Measurements from ENCODE around the gene SUSD6. TPM values are rescaled to one million over a fixed set of nuclear protein-coding genes. Genes with fewer than 3 reads are reported as not detected.

The SUSD6 gene
- total RNA-seq, 4 donors from 2014 or later = 8.8 to 35.1 (median 17.6) TPM

DNA sequence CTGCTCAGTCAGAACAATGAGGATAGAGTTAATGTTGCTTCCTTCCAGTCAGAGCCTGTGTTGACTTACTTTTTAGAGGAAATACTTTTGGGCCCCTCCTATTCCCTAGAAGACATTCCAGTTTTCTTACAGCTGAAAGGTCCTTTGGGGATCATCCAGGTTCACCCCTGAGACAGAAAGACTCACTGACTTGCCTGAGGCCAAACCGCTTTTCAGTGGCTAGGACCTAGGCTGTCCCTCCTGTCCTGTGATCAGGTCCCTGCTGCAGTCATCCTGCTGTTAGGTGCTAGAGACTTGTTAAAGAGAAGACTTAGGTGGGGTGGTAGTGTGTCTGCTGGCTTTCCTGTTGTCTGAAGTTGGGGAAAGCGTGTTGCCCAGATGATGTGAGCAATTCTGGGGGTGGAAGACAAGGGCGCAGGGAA lies 39.6 kb downstream of the SUSD6 start:
- no peak for DNase-seq
- Histone ChIP-seq H3K27me3 (no peaks in the 10 kb centered on the region), H3K27ac (peak overlapping the region; percentile 18 to 84), H3K36me3 (no peaks in the 10 kb centered on the region), H3K4me3 (no peak overlapping the region), H3K4me1 (peaks cover 8 to 11% of the 10 kb centered on the region in 2 donors), H3K9me3 (no peaks in the 10 kb centered on the region)
- intact Hi-C loops (cut with DNase I; ENCODE audit: low total_unique reads) = no loop called here
- no peak for TF ChIP-seq POLR2A (IDR thresholded peaks at IDR 0.05)
- TF ChIP-seq, protein P1, sequence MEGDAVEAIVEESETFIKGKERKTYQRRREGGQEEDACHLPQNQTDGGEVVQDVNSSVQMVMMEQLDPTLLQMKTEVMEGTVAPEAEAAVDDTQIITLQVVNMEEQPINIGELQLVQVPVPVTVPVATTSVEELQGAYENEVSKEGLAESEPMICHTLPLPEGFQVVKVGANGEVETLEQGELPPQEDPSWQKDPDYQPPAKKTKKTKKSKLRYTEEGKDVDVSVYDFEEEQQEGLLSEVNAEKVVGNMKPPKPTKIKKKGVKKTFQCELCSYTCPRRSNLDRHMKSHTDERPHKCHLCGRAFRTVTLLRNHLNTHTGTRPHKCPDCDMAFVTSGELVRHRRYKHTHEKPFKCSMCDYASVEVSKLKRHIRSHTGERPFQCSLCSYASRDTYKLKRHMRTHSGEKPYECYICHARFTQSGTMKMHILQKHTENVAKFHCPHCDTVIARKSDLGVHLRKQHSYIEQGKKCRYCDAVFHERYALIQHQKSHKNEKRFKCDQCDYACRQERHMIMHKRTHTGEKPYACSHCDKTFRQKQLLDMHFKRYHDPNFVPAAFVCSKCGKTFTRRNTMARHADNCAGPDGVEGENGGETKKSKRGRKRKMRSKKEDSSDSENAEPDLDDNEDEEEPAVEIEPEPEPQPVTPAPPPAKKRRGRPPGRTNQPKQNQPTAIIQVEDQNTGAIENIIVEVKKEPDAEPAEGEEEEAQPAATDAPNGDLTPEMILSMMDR (IDR thresholded peaks at IDR 0.05) = no peak

DNA sequence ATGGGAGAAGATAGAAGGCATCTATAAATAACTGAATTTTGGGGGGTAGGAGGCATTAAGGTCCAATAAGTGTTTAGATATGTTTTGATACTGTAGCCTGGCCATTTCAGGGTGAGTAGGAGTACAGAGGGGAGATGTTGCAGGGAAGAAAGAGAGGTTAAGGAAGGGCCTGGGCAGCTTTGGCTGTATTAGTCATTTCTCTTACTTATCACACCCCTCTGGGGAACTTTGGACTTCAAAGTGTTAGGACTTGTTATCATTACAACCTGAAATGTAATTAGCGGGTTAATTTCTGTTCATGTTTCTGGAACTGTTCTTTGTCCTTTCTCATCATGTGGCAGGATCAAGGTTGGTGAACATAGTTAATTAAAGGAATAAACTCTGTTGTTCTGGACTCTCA lies 40.3 kb downstream of the SUSD6 start:
- Histone ChIP-seq H3K4me1 (peaks cover 8 to 11% of the 10 kb centered on the region in 2 donors), H3K36me3 (no peaks in the 10 kb centered on the region), H3K27me3 (no peaks in the 10 kb centered on the region), H3K4me3 (no peak overlapping the region), H3K9me3 (no peaks in the 10 kb centered on the region), H3K27ac (no peak overlapping the region)
- DNase-seq = no peak
- no peak for TF ChIP-seq POLR2A (IDR thresholded peaks at IDR 0.05)
- TF ChIP-seq, protein P1 (IDR thresholded peaks at IDR 0.05) = no peak
- intact Hi-C loops (cut with DNase I; ENCODE audit: low total_unique reads) = no loop called here

DNA sequence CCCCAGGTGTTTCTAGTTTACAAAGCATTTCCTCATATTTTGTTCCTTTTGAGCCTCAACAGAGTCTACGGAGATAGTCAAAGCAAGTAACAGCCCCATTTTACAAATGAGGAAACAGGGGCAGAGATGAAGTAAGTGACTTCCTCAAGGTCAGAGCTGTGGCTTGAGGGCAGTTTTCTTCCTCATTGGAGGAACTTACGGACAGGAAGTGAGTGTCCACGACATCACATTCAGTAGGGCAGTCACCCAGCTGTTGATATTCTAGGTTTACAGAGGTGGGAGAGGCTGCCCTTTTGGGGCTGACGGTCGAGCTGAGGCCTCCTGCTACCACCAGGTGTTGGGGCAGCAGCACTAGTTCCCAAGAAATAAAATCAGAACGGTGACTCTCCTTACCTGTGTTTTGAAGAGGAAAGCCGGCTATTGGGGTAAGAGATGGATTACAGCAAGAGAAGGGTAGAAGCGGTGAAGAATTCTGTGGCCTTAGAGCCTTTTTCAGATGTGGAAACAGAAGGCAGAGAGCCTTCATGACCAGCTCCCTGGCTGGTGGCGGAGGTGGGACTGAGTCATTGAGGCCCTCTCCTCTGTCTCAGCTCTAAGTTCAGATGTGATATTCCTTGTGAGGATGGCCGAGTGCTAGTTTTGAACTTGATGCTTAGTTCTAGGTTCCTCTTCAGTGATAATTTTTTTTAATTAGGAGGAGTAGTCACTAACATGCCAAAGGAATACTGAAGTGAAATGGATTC lies 41.7 kb downstream of the SUSD6 start:
- H3K4me1 ChIP-seq = peaks cover 8 to 11% of the 10 kb centered on the region in 2 donors
- H3K27me3 ChIP-seq = no peaks in the 10 kb centered on the region
- TF ChIP-seq POLR2A (IDR thresholded peaks at IDR 0.05) = no peak
- TF ChIP-seq, protein P1 (IDR thresholded peaks at IDR 0.05) = no peak
- no peaks in the 10 kb centered on the region for H3K36me3 ChIP-seq
- DNase-seq = no peak
- H3K27ac ChIP-seq = peak overlapping the region in 1 of 2 donors; percentile 30
- H3K9me3 ChIP-seq = no peaks in the 10 kb centered on the region
- intact Hi-C loops (cut with DNase I; ENCODE audit: low total_unique reads) = no loop called here
- H3K4me3 ChIP-seq = no peak overlapping the region

DNA sequence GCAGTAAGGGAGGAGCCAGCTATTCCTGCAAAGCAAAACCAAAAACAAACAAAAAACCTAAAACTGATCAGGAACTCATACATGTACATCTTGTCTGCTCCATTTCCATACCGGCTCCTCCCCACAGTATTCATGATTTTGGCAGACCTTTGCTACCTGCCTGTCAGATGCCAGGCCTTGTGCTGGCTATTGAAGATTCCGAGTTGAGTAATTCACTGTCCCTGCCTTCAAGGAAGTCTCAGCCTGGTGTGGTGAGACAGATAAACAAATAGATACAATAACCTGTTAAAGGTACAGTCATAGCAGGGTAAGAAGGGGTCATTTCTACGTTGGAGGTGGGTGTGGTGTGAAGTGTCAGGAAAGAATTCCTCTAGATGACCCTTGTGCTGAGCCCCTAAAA lies 42.7 kb downstream of the SUSD6 start:
- DNase-seq = no peak
- TF ChIP-seq, protein P1 (IDR thresholded peaks at IDR 0.05) = no peak
- TF ChIP-seq POLR2A (IDR thresholded peaks at IDR 0.05) = no peak
- H3K4me1 ChIP-seq = peaks cover 1 to 8% of the 10 kb centered on the region in 2 donors
- H3K27me3 ChIP-seq = no peaks in the 10 kb centered on the region
- H3K4me3 ChIP-seq = no peak overlapping the region
- no peaks in the 10 kb centered on the region for H3K36me3 ChIP-seq
- intact Hi-C loops (cut with DNase I; ENCODE audit: low total_unique reads) = no loop called here
- H3K9me3 ChIP-seq = no peaks in the 10 kb centered on the region
- no peak overlapping the region for H3K27ac ChIP-seq

DNA sequence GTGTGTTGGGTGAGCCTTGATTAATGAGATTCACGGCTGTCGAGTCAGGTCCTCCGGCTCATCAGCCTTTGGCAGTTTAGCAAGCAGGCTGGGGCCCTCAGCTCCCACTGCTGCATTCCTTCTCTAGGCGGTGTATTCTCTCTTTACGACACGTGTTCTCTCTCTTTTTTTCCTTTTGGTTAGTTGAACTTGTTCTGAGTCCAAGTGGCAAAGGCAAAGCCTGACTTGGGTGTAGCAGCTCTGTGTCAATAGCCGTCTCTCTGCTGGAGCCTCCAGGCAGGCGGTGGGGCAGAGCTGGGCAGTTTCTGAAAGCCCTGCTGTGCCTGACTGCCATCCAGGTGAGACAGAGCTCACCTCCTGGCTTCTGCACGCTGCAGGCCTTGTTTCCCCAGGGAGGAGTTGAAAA lies 46.6 kb downstream of the SUSD6 start:
- no peak for DNase-seq
- intact Hi-C loops (cut with DNase I; ENCODE audit: low total_unique reads) = no loop called here
- Histone ChIP-seq H3K27ac (peak overlapping the region; percentile 9 to 29), H3K4me1 (peaks cover 2 to 13% of the 10 kb centered on the region in 2 donors), H3K9me3 (no peaks in the 10 kb centered on the region), H3K36me3 (no peaks in the 10 kb centered on the region), H3K4me3 (no peak overlapping the region), H3K27me3 (no peaks in the 10 kb centered on the region)
- TF ChIP-seq, protein P1 (IDR thresholded peaks at IDR 0.05) = no peak
- TF ChIP-seq POLR2A (IDR thresholded peaks at IDR 0.05) = no peak
